Mesendoderm (in vitro differentiated cells): ENCODE data around the gene PAX5.

ENCODE experiments used
- DNase-seq: peaks from one replicate; pipeline ENCODE4 v3.0.0; 2013
- H2AK5ac ChIP-seq: 2 replicates; pipeline ENCODE4 v1.6.1; 2013; ENCODE audit warnings: low read length, inconsistent platforms
- H2BK120ac ChIP-seq: 2 replicates; pipeline ENCODE4 v1.6.1; 2013; ENCODE audit warnings: low read depth, mild to moderate bottlenecking, low read length, moderate library complexity, mixed read lengths
- H2BK15ac ChIP-seq: replicated peaks from 2 replicates; pipeline ENCODE4 v1.6.1; 2013; ENCODE audit warnings: low read depth, mild to moderate bottlenecking, moderate library complexity
- H2BK5ac ChIP-seq: 2 replicates; pipeline ENCODE4 v1.6.1; 2013; ENCODE audit warnings: low read length, inconsistent platforms
- H3K18ac ChIP-seq: 2 replicates; pipeline ENCODE4 v1.6.1; 2013; ENCODE audit warnings: mild to moderate bottlenecking, low read length, mixed read lengths
- H3K23ac ChIP-seq: one replicate; pipeline ENCODE4 v1.6.1; 2013; ENCODE audit warnings: low read length
- H3K27ac ChIP-seq: 2 replicates; pipeline ENCODE4 v1.5.1; 2013; ENCODE audit warnings: low read depth, mild to moderate bottlenecking, inconsistent platforms, low read length, moderate library complexity
- H3K27me3 ChIP-seq: 2 replicates; pipeline ENCODE4 v1.6.1; 2013; ENCODE audit warnings: low read length, control low read depth, mild to moderate bottlenecking, inconsistent platforms; ENCODE audit not compliant: insufficient read depth, poor library complexity
- H3K36me3 ChIP-seq: 2 replicates; pipeline ENCODE4 v1.6.1; 2013; ENCODE audit warnings: low read length, inconsistent platforms; ENCODE audit not compliant: control insufficient read depth, insufficient read depth
- H3K4ac ChIP-seq: one replicate; pipeline ENCODE4 v1.6.1; 2013; ENCODE audit warnings: low read depth, mild to moderate bottlenecking, low read length, moderate library complexity
- H3K4me1 ChIP-seq: 2 replicates; pipeline ENCODE4 v1.6.1; 2013; ENCODE audit warnings: low read depth, low read length, inconsistent platforms; ENCODE audit not compliant: control insufficient read depth
- H3K4me2 ChIP-seq: 2 replicates; pipeline ENCODE4 v1.6.1; 2013; ENCODE audit warnings: low read length
- H3K4me3 ChIP-seq: 2 replicates; pipeline ENCODE4 v1.5.1; 2013; ENCODE audit warnings: mild to moderate bottlenecking, low read length
- H3K56ac ChIP-seq: one replicate; pipeline ENCODE4 v1.6.1; 2013; ENCODE audit warnings: low read length
- H3K79me1 ChIP-seq: 2 replicates; pipeline ENCODE4 v1.6.1; 2013; ENCODE audit warnings: low read length, inconsistent platforms
- H3K79me2 ChIP-seq: 2 replicates; pipeline ENCODE4 v1.6.1; 2013; ENCODE audit warnings: mild to moderate bottlenecking, low read length; ENCODE audit not compliant: control insufficient read depth, insufficient read depth
- H3K9ac ChIP-seq: 2 replicates; pipeline ENCODE4 v1.6.1; 2013; ENCODE audit warnings: low read length, inconsistent platforms
- H4K5ac ChIP-seq: one replicate; pipeline ENCODE4 v1.6.1; 2013; ENCODE audit warnings: low read length
- H4K8ac ChIP-seq: one replicate; pipeline ENCODE4 v1.6.1; 2013; ENCODE audit warnings: low read depth, mild to moderate bottlenecking, control low read depth, low read length, moderate library complexity
- WGBS: extraction: QIAGEN DNeasy Blood & Tissue Kit; methylation state at CpG from one replicate; pipeline ENCODE4 v1.1.7; 2013; ENCODE audit warnings: low lambda C conversion rate, missing lambda C conversion rate; ENCODE audit not compliant: insufficient coverage; ENCODE audit errors: extremely low coverage; 5-methylcytosine and 5-hydroxymethylcytosine counted together

PAX5 gene

DNA sequence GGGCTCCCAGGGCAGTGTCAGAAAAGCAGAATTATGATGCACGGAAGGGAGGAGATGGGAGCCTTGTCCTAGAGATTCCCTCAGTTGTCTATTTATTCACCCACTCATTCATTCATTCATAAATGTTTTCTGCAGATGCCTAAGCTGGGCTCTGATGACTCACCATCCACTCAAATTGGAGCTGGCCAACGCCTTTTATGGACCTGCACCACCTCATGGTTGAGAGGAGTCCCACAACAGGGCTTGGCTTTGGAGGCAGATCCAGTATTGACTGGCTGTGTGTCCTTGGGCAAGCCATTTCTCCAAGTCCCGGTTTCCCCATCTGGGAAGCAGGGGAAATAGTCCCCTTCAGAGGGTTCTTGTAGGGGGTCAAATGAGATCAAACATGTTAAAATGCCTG, 233.6 kb downstream of the PAX5 start:
- no peaks in the 10 kb centered on the region for H3K27me3 ChIP-seq
- H3K23ac ChIP-seq = no peak overlapping the region
- H4K8ac ChIP-seq = no peak overlapping the region
- no peak for DNase-seq
- no peak overlapping the region for H2BK15ac ChIP-seq
- no peak overlapping the region for H3K27ac ChIP-seq
- H3K79me1 ChIP-seq = no peaks in the 10 kb centered on the region
- no peak overlapping the region for H3K4me2 ChIP-seq
- H3K4me3 ChIP-seq = no peak overlapping the region
- WGBS = no CpG with 5 or more reads among the region's 3 CpGs
- H3K36me3 ChIP-seq = no peaks in the 10 kb centered on the region
- no peak overlapping the region for H3K4ac ChIP-seq
- no peak overlapping the region for H3K9ac ChIP-seq
- no peak overlapping the region for H2AK5ac ChIP-seq
- H3K79me2 ChIP-seq = no peaks in the 10 kb centered on the region
- no peak overlapping the region for H2BK5ac ChIP-seq
- H3K4me1 ChIP-seq = no peaks in the 10 kb centered on the region
- no peak overlapping the region for H4K5ac ChIP-seq
- H3K56ac ChIP-seq = no peak overlapping the region
- no peak overlapping the region for H3K18ac ChIP-seq
- no peak overlapping the region for H2BK120ac ChIP-seq

DNA sequence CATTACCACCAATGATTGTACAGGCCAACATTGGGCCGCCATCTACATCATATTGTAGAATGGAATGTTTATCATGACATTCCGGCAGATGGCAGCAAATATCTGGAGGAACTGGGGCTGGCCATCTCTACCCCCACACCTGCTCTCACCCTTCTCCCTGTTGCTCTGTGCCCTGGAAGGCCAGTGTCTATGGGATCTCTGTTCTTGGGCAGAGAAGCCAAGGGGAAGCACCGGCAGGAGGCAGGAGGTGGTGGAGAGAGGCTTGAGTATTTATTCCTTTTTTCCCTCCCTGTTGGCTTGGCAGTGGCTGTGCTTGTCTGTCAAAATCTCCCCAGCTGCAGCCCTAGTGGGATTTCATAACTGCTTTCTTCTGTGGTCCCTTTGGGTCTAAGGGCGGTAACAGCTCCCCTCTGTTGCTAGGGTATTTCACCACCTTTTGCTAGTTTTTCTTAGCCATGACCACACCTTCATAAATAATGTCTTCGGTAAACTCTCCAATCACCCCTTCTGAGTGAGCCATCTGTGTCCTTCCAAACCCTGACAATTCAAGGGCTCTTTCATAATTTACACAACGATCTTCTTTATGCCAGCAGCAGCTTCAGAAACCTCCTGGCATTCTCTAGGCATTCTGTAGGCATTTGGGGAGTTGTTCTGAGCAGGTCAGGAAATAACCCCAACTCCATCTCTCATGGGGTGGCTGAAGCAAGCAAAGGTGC, 235.6 kb downstream of the PAX5 start:
- no peaks in the 10 kb centered on the region for H3K36me3 ChIP-seq
- H3K4me3 ChIP-seq = no peak overlapping the region
- no peak overlapping the region for H3K56ac ChIP-seq
- no peaks in the 10 kb centered on the region for H3K27me3 ChIP-seq
- WGBS = no CpG with 5 or more reads among the region's 6 CpGs
- H3K18ac ChIP-seq = no peak overlapping the region
- no peaks in the 10 kb centered on the region for H3K4me1 ChIP-seq
- H3K79me1 ChIP-seq = no peaks in the 10 kb centered on the region
- no peak overlapping the region for H4K5ac ChIP-seq
- H3K27ac ChIP-seq = no peak overlapping the region
- H2BK5ac ChIP-seq = no peak overlapping the region
- H3K4ac ChIP-seq = no peak overlapping the region
- no peak overlapping the region for H2BK15ac ChIP-seq
- DNase-seq = peak; percentile 38
- H3K9ac ChIP-seq = no peak overlapping the region
- H2AK5ac ChIP-seq = no peak overlapping the region
- no peak overlapping the region for H2BK120ac ChIP-seq
- H4K8ac ChIP-seq = no peak overlapping the region
- H3K79me2 ChIP-seq = no peaks in the 10 kb centered on the region
- no peak overlapping the region for H3K23ac ChIP-seq
- H3K4me2 ChIP-seq = no peak overlapping the region

GRCh38 chr9:36797471-36798220, 236.4 kb downstream of the PAX5 start:
- H3K18ac ChIP-seq = no peak overlapping the region
- no peak overlapping the region for H3K56ac ChIP-seq
- no peaks in the 10 kb centered on the region for H3K36me3 ChIP-seq
- H3K4me3 ChIP-seq = no peak overlapping the region
- H4K8ac ChIP-seq = no peak overlapping the region
- no peaks in the 10 kb centered on the region for H3K79me2 ChIP-seq
- no peak overlapping the region for H3K4ac ChIP-seq
- H4K5ac ChIP-seq = no peak overlapping the region
- H3K23ac ChIP-seq = no peak overlapping the region
- H3K4me2 ChIP-seq = no peak overlapping the region
- H2AK5ac ChIP-seq = no peak overlapping the region
- H3K79me1 ChIP-seq = no peaks in the 10 kb centered on the region
- H3K27me3 ChIP-seq = no peaks in the 10 kb centered on the region
- H2BK120ac ChIP-seq = no peak overlapping the region
- H3K4me1 ChIP-seq = no peaks in the 10 kb centered on the region
- H2BK15ac ChIP-seq = no peak overlapping the region
- DNase-seq = no peak
- WGBS = no CpG with 5 or more reads among the region's 17 CpGs
- no peak overlapping the region for H2BK5ac ChIP-seq
- H3K9ac ChIP-seq = no peak overlapping the region
- no peak overlapping the region for H3K27ac ChIP-seq

- Histone ChIP-seq H4K5ac (no peak overlapping the region), H4K8ac (no peak overlapping the region), H2BK5ac (no peak overlapping the region), H2BK120ac (no peak overlapping the region), H3K23ac (no peak overlapping the region), H3K56ac (no peak overlapping the region), H3K18ac (no peak overlapping the region), H3K4me1 (no peaks in the 10 kb centered on the region), H3K36me3 (no peaks in the 10 kb centered on the region), H2AK5ac (no peak overlapping the region), H3K79me2 (no peaks in the 10 kb centered on the region), H3K27ac (no peak overlapping the region), H3K79me1 (no peaks in the 10 kb centered on the region), H3K9ac (no peak overlapping the region), H3K4ac (no peak overlapping the region), H3K4me2 (no peak overlapping the region), H3K27me3 (no peaks in the 10 kb centered on the region), H2BK15ac (no peak overlapping the region), H3K4me3 (no peak overlapping the region)
- no peak for DNase-seq
- WGBS = no CpG with 5 or more reads among the region's 5 CpGs
Measured at GRCh38 chr9:36796671-36797419, 237.2 kb downstream of the PAX5 start.

DNA sequence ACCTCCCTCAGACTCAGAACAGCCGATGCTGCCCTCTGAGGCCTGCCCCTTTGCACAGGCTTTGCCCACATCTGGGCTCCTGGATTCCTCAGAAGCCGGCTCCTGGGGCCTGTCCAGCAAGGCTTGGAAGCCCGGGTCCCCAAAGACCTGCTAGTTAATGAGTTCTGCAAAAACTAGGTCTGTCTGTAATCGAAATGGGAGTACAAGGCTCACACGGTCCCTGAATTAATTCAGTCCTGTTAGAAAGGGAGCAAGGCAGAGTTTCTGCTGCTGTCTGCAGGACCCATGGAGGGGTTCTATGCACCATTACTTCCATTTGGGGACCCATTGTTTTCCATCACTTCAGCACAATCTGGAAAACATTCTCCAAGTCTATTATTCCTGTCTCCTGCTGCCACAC, 239.6 kb downstream of the PAX5 start:
- no peak overlapping the region for H2BK15ac ChIP-seq
- H2AK5ac ChIP-seq = no peak overlapping the region
- H4K8ac ChIP-seq = no peak overlapping the region
- no peaks in the 10 kb centered on the region for H3K79me1 ChIP-seq
- no peak overlapping the region for H3K9ac ChIP-seq
- no peaks in the 10 kb centered on the region for H3K36me3 ChIP-seq
- no peak overlapping the region for H3K23ac ChIP-seq
- H3K4me3 ChIP-seq = no peak overlapping the region
- H3K27ac ChIP-seq = no peak overlapping the region
- no peak overlapping the region for H4K5ac ChIP-seq
- H3K4ac ChIP-seq = no peak overlapping the region
- H3K56ac ChIP-seq = no peak overlapping the region
- no CpG with 5 or more reads among the region's 5 CpGs for WGBS
- H3K4me2 ChIP-seq = no peak overlapping the region
- H3K27me3 ChIP-seq = no peaks in the 10 kb centered on the region
- H2BK120ac ChIP-seq = no peak overlapping the region
- DNase-seq = no peak
- H3K4me1 ChIP-seq = no peaks in the 10 kb centered on the region
- H3K18ac ChIP-seq = no peak overlapping the region
- H3K79me2 ChIP-seq = no peaks in the 10 kb centered on the region
- H2BK5ac ChIP-seq = no peak overlapping the region
